Measurements from ENCODE around the gene TARBP2.
"Not testable (repeated sequence)": the region's sequence is repeated elsewhere in the genome, so short reads cannot be mapped to it uniquely, and the experiment has no call there.

Gene TARBP2

DNA sequence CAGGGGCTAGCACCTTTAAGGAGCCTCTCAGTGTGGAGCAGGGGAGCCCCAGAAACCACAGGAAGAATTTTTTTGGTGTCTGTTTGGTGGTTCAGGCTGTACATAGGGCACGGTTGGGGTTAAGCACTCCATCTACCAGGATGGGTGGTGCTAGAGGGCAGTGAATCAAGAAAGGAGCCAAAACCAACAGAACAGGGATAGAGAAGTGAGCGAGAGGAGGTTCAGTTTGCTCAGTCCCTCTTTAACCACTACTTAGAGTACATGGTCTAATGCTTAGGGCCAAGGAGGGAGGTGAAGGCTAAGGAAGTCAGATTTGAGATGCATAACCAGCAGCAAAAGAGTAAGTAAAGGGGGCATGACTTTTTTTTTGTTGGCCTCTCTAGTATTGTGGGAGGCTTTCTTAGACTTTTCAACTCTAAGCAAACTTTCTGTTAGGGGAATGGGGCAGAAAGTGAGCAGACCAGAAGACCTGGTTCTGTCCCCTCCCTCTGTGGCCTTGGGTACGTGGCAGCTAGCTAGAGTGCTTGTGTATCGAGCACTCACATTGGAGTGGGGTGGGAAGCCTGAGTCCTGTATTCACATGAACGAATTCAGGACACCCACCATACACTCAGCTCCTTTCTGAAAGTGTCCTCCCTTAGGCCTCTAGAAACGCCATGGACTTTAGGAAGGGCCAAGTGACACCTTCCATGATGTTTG is 12.8 kb downstream of the TARBP2 start:
- DNase-seq (ENCODE audit: low spot score): no peak

DNA sequence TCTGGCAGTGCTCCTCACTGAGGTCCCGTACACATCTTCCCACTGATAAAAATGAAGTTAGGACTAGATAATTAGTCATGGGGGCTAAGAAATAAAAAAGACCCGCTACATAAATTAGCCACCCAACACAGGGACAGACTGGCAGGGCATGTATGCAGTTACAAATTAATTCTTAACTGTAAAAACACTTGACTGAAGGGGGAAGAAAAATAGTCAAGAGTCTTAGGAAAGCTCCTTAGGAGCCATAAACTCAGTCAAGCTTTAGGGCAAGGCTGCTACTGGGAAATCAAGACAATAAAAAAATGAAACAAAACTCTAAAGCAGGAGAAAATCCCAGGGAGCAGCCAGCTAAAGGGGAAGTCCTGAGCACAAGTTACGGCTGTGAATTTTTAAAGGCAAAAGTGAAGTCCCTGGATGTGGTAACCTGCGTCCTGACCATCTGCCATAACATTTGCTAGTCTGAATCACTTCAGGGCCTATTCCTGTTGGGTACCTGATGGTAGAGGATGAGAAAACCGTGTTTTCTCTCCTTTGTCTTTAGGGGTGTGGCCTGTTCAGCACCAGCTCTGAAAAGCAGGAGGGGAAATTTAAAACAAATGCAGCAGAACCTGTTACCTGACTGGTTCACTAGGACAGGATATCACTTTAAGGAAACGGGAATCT is 13.7 kb downstream of the TARBP2 start:
- no peak for DNase-seq (ENCODE audit: low spot score)

DNA sequence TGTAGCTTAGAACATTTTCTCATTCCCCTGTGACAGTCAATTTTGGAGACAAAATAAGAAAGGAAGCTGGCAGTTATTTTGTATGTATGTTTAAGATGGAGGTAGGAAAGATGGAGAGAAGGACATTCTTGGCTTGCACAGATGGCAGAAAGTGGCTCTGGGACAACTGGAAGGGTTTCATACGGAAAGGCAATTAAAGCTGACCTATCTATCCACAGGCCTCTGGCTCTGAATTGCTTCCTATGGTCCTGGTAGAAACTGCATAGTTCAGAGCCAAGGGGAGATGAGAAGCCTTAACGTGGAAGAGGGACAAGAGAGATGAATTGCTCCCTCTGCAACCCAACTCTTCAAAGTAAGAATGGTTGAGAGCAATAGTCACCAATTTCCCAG is 14.2 kb downstream of the TARBP2 start:
- no peak for DNase-seq (ENCODE audit: low spot score)

DNA sequence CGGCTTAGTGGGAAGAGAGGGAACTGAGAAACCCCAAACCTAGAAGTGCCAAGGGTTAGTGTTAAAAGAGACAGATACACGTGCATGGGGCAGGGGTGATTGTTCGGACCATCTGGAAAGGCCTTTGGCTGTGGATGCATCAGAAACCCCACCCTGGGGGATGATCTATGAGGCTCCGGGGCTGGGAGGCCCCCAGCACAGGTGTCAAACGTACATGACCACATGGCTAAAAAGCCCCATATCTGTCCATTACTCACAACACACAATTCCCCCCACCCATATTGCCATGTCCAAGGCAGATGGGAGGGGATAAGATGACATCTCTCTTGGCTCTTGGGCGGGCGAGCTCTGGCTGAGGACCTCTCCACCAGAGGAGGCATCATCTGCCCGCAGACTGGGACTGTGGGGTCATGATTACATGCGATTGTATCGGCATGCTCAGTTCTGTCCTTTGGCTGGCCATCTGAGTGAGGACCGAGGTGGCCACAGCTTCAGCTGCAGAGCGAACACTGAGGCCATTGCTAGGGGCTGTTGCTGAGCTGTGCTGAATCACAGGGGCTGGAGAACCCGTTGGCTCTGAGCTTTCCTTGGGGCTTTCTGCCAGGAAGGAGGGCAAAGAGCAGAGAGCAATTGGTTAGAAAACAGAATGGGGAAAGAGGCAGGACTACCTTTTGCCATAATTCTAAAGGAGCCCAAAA is 15.8 kb downstream of the TARBP2 start:
- no peak for DNase-seq (ENCODE audit: low spot score)

DNA sequence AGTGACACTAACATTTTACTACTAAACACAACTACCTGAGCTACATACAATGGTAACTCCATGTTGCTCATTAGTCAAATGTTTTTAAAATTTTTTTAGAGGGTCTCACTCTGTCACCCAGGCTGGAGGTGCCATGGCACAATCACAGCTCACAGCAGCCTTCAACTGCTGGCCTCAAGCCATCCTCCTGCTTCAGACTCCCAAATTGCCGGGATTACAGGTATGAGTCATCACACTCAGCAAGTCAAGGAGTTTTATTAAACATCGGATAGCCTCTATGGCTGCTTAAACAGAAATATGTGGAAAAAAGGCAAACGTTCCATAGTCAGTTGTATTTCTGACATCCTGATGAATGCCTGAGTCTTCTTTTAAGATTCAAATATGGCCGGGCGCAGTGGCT is 17.3 kb downstream of the TARBP2 start:
- DNase-seq (ENCODE audit: low spot score): no peak

DNA sequence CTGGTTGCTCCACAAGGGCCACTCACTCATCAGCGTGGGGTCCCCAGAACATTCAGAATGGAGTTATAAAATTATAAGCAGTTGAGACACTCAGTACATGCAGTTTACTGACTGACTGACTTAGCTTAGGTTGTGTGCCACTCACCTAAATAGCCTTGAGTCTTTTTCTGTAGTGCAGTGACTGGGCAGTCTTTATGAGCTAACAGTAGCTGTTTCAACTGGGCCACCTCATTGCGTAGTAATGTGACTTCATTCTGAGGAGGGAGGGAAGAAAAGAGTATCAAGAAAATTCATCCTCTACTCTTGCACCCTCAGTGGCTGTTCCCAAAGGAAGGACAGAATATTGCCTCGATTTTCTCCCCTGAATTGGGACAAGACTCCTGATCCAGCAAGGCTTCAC is 22.0 kb downstream of the TARBP2 start:
- DNase-seq (ENCODE audit: low spot score): no peak

- DNase-seq (ENCODE audit: low spot score): no peak
Measured at GRCh38 chr12:53524476-53524875, 23.4 kb downstream of the TARBP2 start.

DNA sequence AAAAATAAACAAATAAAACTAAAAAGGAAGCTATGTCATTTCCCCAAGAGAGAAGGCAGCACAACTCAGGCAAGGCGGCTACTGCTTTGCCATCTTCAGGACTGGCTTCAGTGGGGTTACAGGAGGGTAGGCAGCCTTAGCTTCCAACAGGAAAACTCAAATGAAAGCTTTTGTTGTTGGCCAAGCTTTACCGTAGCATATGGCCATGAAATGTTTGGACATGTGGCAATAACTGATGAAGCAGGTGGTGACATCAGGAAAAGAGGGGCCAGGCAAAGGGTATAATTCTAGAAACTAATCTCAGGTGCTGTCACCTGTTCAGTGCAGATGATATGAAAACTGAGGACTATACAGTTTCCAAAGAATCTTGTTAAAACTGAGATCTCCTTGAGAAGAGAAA is 29.0 kb downstream of the TARBP2 start:
- DNase-seq (ENCODE audit: low spot score): no peak

GRCh38 chr12:53530920-53531319 is 29.8 kb downstream of the TARBP2 start:
- no peak for DNase-seq (ENCODE audit: low spot score)

DNA sequence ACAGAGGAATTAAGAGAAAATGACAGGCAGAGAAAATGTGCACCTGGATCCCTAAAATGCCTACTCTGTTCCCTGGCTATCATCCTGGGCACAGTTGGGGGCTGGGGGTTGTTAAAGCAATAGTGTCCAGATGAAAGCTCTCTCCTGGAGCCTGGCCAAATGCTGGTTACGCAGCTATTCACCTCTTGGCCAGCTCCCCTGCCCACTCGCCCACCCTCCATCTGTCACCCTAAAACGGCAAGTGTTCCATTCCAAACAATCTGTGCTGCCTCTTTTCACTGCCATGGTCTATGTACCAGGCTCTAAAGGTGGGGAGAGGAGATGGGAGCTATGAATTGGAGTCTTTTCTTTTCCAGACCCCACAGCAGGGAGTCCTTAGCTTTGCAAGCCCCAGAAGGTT is 30.9 kb downstream of the TARBP2 start:
- no peak for DNase-seq (ENCODE audit: low spot score)

- no peak for DNase-seq (ENCODE audit: low spot score)
Measured at GRCh38 chr12:53532524-53533445, 31.7 kb downstream of the TARBP2 start.

DNA sequence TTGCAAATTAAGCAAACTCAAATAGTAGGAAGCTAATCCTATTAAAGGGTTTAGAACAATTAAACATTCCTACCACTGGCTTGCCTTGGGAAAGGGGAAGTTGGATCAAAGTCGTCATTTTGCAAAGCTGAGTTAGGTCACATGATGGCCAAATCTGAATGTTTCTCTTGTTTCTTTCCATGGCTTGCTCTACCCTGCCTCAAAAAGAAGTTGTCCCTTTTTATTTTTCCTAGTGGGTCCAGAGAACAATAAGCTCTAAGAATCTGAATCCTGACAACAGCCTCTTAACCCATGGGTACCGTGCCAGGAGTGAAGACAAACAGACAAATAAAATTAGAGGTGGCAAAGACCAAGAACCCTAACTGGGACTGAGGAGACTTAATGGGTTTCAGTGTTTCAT is 32.4 kb downstream of the TARBP2 start:
- DNase-seq (ENCODE audit: low spot score): no peak

DNA sequence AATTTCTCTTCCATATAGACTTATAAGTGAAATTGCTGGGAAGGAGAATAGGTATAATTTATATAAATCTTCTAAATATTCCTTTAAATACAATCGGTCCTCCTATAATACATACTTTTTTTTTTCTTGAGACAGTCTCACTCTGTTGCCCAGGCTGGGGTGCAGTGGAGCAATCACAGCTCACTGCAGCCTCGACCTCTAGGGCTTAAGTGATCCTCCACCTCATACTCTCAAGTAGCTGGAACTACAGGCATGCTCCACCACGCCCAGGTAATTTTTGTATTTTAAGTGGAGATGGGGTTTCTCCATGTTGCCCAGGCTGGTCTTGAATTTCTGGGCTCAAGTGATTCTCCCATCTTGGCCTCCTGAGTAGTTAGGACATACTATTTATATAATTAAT is 35.9 kb downstream of the TARBP2 start:
- no peak for DNase-seq (ENCODE audit: low spot score)

DNA sequence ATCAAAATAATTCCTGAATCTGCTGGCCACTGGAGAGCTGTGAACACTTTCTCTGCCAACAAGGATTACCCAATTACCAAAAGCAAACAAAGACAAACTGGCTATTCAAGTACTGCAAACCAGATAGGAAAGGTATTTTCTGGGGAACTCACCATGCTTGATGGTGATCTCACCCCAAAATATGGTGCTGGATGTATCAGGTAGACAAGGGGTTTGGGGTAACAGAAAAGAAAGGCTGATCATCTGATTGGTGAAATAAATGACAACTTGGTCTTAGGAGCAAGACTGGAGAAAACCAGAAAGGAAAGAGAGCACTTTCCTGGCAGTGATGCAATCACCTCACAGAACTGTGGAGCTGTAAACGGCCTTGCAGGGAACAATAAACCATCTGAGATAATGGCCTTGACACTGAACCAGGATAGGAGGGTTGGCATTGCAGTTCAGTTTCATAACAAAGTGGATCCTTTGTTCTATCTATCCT is 37.2 kb downstream of the TARBP2 start:
- DNase-seq (ENCODE audit: low spot score): no peak

DNA sequence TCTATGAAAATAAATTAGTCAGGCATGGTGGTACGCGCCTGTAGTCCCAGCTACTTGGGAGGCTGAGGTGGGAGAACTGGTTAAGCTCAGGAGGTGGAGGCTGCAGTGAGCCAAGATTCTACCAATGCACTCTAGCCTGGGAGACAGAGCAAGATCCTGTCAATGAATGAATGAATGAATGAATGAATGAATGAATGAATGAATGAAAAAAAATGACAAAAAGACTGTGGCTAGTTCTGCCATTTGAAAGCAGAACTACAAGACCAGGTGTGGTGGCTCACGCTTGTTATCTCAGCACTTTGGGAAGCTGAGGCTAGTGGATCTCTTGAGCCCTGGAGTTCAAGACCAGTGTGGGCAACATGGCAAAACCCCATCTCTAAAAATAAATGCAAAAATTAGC is 38.4 kb downstream of the TARBP2 start:
- no peak for DNase-seq (ENCODE audit: low spot score)

GRCh38 chr12:53543539-53543938 is 42.5 kb downstream of the TARBP2 start:
- peak; percentile 63 for DNase-seq (ENCODE audit: low spot score)

- not testable (repeated sequence) for DNase-seq (ENCODE audit: low spot score)
Measured at GRCh38 chr12:53548354-53548753, 47.3 kb downstream of the TARBP2 start.

DNA sequence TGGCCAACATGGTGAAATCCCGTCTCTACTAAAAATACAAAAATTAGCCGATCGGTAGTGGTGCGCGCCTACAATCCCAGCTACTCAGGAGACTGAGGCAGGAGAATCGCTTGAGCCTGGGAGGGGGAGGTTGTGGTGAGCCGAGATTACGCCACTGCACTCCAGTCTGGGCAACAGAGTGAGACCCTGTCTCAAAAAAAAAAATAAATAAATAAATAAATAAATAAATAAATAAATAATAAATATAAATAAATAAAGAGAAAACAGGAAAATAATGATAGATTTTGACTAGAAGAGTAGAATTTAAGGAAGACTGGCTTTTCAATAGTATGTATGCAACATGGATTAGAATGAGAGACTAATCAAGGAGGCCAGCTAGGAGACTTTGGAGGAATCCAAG is 49.0 kb downstream of the TARBP2 start:
- DNase-seq (ENCODE audit: low spot score): not testable (repeated sequence)

GRCh38 chr12:53550595-53550994 is 49.5 kb downstream of the TARBP2 start:
- no peak for DNase-seq (ENCODE audit: low spot score)

DNA sequence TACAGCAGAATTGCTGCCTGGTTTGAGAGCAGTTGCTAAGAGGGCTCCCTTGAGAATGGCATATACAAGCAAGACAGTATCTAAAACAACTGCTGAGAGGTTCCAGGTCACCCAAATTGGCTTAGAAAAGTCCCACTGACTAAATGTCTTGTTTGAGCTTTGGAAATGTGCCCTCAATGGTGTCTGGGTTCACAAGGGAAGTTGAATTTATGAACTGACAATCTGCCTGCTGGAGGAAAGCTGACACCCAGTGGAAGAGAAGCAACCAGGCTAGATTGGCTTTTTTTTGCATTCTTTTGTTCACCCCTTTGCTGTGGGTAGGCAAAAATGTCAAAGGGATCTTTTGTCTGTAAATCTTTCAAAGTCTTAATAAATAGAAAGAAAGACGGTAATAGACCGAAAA is 50.8 kb downstream of the TARBP2 start:
- DNase-seq (ENCODE audit: low spot score): no peak

- DNase-seq (ENCODE audit: low spot score): no peak
Measured at GRCh38 chr12:53552361-53553327, 51.6 kb downstream of the TARBP2 start.

Measured in activated CD4-positive, alpha-beta T cell treated with anti-CD3 and anti-CD28 coated beads, Interleukin-2, Interleukin-4, amounts not matched to agents 100 ng/mL and 50 ng/mL, durations not matched to agents 16 hours and 8 hours (primary cell).